Vagina (tissue), 2 donors: Measurements from ENCODE around the gene ILF3.

Experiments
- CTCF ChIP-seq, 3 experiments: fragments of 450-650 bp in 2 of 3; fragments of 200-600 bp in 1 of 3; sonication (generic) in 1 of 3; IDR thresholded peaks; one replicate each; pipeline ENCODE4 v1.5.1; 2017 to 2019; ENCODE audit warnings: antibody characterized with exemption in 3 of 3, mild to moderate bottlenecking in 2 of 3, moderate library complexity in 2 of 3
- POLR2A ChIP-seq, 2 donors: fragments of 450-650 bp; IDR thresholded peaks; one replicate each; pipeline ENCODE4 v1.6.1; 2017; ENCODE audit warnings: antibody characterized with exemption in 2 of 2, mild to moderate bottlenecking in 2 of 2, moderate library complexity in 2 of 2

GRCh38 chr19:10655457-10656312 is 1.5 kb downstream of the ILF3 start:
- TF ChIP-seq CTCF (IDR thresholded peaks at IDR 0.05) (no peak), POLR2A (IDR thresholded peaks at IDR 0.05) (no peak)
